ENCODE measurements around the gene MPV17L2.

- TF ChIP-seq, protein P1, sequence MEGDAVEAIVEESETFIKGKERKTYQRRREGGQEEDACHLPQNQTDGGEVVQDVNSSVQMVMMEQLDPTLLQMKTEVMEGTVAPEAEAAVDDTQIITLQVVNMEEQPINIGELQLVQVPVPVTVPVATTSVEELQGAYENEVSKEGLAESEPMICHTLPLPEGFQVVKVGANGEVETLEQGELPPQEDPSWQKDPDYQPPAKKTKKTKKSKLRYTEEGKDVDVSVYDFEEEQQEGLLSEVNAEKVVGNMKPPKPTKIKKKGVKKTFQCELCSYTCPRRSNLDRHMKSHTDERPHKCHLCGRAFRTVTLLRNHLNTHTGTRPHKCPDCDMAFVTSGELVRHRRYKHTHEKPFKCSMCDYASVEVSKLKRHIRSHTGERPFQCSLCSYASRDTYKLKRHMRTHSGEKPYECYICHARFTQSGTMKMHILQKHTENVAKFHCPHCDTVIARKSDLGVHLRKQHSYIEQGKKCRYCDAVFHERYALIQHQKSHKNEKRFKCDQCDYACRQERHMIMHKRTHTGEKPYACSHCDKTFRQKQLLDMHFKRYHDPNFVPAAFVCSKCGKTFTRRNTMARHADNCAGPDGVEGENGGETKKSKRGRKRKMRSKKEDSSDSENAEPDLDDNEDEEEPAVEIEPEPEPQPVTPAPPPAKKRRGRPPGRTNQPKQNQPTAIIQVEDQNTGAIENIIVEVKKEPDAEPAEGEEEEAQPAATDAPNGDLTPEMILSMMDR (IDR thresholded peaks at IDR 0.05; ENCODE audit: low read length) = no peak
- TF ChIP-seq EZH2 (optimal IDR thresholded peaks at IDR 0.05; ENCODE audit: low read depth, low read length) = no peak
These were observed at the start of gene MPV17L2 for GRCh38 chr19:18192673-18193387.

Data from MM.1S (cell line).